SHP77 (cell line): ENCODE measurements around the gene CPT1B.
A peak's percentile ranks its signal among the peaks of the same experiment; 100 is the strongest.
"Not testable (repeated sequence)": the region's sequence is repeated elsewhere in the genome, so short reads cannot be mapped to it uniquely, and the experiment has no call there.

Experiments used
- DNase-seq, 2 experiments: peaks; one replicate each; lab custom pipeline; 2025; lab: John Stamatoyannopoulos, UW

CPT1B gene

DNA sequence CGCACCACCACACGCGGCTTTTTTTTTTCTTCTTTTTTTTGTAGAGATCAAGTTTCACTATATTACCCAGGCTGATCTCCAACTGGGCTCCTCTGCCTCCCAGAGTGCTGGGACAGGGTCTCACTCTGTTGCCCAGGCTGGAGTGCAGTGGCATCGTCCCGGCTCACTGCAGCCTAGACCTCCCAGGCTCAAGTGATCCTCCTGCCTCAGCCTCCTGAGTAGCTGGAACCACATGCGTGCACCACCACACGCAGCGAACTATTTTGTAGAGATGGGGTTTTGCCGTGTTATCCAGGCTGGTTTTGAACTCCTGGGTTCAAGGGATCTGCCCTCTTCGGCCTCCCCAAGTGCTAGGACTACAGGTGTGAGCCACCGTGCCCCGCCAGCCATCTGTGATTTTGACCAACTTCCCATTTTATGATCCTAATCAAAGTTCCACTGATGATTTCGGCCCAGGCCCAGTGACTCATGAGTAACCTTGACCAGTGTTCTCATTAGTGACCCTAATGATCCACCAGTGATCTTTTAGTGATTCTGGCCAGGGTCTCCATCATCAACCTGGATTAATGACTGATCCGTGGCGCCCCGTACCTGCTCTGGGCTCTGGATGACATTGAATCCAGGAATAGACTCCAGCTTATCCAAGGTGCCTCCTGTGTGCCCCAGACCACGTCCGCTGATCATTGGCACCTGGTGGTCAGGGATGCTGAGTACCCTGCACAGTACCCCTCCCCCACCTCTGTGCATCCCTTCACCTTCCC, 50.1 kb downstream of the CPT1B start:
- DNase-seq, result no peak

GRCh38 chr22:50526834-50527801, 51.1 kb downstream of the CPT1B start:
- no peak for DNase-seq

GRCh38 chr22:50526108-50526833, 52.0 kb downstream of the CPT1B start:
- DNase-seq, result peak; percentile 59 to 80

- DNase-seq, result no peak
These were observed 52.4 kb downstream of the CPT1B start for GRCh38 chr22:50525858-50526107.

DNA sequence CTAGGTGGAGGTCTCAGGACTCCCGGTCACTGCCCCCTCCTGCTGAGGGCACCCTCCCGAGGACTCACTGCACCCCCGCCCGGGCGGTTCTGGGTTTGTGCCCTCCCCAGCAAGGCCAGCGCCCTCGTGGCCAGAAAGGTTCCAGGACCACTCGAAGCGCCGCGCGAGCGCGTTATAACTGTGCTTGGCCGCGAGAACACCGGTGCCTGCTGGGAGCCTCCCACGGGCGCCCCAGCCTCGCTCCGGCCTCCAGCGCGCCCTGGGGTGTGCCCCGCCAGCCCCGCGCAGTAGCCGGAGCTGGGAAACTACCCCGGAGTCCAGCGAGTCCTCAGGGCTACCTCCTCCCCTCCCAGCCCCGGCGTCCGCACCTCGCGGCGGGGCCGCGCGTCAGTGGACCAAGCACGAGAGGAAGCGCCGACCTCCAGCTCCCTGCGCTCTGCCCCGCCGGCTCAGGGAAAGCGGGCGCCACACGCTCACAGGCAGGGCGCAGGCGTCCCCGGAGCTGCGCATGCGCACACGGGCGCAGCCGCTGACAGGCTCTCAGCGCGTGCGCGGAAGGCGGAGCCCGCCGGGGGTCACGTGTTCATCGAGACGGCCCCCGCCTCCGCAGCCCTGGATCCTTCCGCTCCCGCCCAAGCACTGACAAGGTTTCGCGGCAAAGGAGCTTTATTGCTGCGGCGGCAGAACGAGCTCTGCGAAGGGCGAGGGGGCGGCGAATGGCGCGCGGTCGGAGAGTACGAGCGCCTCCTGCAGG, 52.9 kb downstream of the CPT1B start, which contains the start of gene SCO2:
Gene SCO2, minus strand, starts transcription at position 495 of the 754 bp plus-strand sequence. CDS start 1,187 bp downstream, outside the sequence.
- DNase-seq, result peak; percentile 93 to 97

DNA sequence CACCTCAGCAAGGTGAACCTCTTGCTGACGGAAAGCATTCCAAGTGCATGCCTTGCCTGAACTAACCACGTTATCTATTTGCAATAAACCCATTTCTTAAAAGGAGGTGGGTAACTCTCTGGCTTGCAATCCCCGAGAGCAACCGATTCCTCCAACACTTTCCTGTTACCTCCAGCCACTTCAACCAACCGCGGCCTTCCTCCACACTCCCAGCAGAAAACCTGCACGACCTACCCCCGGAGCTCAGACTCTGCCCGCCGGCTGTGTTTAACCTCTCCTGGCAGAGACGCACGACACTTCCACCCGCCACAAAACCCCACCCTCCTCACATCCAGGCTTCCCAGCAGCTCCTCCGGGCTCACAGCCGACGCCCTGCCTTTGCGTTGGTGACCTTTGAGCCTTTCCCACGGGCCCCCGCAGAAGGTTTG, 53.5 kb downstream of the CPT1B start:
- peak in 1 of 2 experiments; percentile 38 for DNase-seq

- peak; percentile 89 to 91 for DNase-seq
These were observed 54.2 kb downstream of the CPT1B start for GRCh38 chr22:50523806-50524675.

GRCh38 chr22:50523458-50523805, 54.8 kb downstream of the CPT1B start:
- no peak for DNase-seq

DNA sequence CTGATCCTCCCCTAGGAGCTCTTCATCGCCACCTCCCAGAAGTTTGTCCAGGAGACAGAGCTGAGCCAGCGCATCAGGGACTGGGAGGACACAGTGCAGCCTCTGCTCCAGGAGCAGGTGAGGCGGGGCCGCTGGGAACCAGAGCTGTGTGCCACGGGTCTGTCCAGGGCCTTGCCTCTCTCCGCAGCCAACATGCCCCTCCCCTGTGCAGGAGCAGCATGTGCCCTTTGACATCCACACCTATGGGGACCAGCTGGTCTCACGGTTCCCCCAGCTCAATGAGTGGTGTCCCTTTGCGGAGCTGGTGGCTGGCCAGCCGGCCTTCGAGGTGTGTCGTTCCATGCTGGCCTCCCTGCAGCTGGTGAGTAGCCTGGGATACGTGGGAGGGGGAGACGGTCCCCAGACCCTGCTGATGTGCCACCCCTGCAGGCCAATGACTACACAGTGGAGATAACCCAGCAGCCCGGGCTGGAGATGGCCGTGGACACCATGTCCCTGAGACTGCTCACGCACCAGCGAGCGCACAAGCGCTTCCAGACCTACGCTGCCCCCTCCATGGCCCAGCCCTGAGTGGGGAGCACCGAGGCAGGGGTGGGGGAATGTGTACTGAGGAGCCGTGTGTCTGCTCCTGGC, 55.3 kb downstream of the CPT1B start:
- no peak for DNase-seq

GRCh38 chr22:50522208-50522805, 55.9 kb downstream of the CPT1B start:
- DNase-seq, result no peak

GRCh38 chr22:50521710-50522109, 56.5 kb downstream of the CPT1B start:
- no peak for DNase-seq

DNA sequence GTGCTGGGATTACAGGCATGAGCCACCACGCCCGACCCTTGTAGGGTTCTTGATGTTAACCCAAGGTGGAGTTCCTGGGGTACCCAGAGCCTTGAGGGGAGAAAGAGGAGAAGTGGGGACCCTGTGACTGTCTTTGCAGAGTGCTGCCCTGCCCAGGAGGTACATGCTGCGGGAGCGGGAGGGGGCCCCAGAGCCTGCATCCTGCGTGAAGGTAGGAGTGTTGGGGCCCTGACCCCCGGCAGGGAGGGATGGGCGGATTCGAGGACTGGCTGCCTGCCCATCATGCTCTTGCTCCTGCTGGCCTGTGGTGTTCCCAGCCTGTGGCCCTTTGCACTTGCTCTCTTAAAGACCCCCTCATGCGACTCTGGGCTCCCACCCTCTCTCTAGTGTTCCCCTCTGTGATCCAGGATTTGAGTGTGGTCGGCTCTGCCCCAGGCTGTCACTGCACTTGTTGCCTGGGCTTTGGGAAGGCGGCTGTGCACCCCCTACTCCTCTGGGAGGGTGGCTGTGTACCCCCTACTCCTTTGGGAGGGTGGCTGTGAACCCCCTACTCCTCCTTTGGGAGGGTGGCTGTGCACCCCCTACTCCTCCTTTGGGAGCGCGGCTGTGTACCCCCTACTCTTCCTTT, 57.3 kb downstream of the CPT1B start:
- DNase-seq, result no peak

GRCh38 chr22:50520184-50520583, 58.0 kb downstream of the CPT1B start:
- not testable (repeated sequence) for DNase-seq

- DNase-seq, result no peak
These were observed 59.1 kb downstream of the CPT1B start for GRCh38 chr22:50519151-50519550.
